ENCODE measurements around the gene CES1.

The CES1 gene

DNA sequence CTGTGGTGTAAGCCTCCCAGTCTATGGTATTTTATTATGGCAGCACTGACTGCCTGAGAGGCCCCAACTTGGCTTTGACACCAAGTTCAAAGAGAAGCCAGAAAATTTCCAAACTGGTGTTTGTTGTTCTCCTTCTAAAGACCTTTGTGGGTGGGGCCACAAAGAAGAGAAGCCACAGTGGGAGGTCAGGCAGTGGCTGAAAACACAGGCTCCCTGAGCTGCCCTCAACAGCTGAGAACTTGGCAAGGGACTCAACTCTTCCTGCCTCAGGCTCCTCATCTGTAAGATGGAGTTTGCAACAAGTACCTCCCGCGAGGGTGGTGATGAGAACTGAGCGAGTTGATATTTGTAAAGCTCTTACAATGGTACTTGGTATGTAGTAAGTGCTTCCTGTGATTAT lies 24.1 kb upstream of the CES1 start:
- H3K79me2 ChIP-seq (ENCODE audit: low read length), result no peaks in the 10 kb centered on the region
- H3F3A ChIP-seq (ENCODE audit: insufficient read depth, low read length), result no peaks in the 10 kb centered on the region
- TF ChIP-seq EZH2 (optimal IDR thresholded peaks at IDR 0.05; ENCODE audit: low read depth, low read length), result no peak
- TF ChIP-seq, protein P1, sequence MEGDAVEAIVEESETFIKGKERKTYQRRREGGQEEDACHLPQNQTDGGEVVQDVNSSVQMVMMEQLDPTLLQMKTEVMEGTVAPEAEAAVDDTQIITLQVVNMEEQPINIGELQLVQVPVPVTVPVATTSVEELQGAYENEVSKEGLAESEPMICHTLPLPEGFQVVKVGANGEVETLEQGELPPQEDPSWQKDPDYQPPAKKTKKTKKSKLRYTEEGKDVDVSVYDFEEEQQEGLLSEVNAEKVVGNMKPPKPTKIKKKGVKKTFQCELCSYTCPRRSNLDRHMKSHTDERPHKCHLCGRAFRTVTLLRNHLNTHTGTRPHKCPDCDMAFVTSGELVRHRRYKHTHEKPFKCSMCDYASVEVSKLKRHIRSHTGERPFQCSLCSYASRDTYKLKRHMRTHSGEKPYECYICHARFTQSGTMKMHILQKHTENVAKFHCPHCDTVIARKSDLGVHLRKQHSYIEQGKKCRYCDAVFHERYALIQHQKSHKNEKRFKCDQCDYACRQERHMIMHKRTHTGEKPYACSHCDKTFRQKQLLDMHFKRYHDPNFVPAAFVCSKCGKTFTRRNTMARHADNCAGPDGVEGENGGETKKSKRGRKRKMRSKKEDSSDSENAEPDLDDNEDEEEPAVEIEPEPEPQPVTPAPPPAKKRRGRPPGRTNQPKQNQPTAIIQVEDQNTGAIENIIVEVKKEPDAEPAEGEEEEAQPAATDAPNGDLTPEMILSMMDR (IDR thresholded peaks at IDR 0.05; ENCODE audit: low read length), result no peak
- TF ChIP-seq EZH2phosphoT487 (IDR thresholded peaks at IDR 0.05; ENCODE audit: low read length), result no peak
- H3K9ac ChIP-seq (ENCODE audit: low read length), result no peak overlapping the region
- no peak overlapping the region for H3K27ac ChIP-seq (ENCODE audit: low read length)
- no peak for DNase-seq
- H3K36me3 ChIP-seq (replicated peaks; ENCODE audit: insufficient read depth, low read length), result no peaks in the 10 kb centered on the region
- no peaks in the 10 kb centered on the region for H4K20me1 ChIP-seq (ENCODE audit: insufficient read depth, low read length)
- no peaks in the 10 kb centered on the region for H3K4me1 ChIP-seq (ENCODE audit: low read length)
- H3K27me3 ChIP-seq (replicated peaks; ENCODE audit: insufficient read depth, low read length), result no peaks in the 10 kb centered on the region
- H3K4me3 ChIP-seq (ENCODE audit: low read length), result no peak overlapping the region
- H3K4me2 ChIP-seq (ENCODE audit: low read depth, low read length), result no peak overlapping the region
- H3K9me2 ChIP-seq (replicated peaks; ENCODE audit: insufficient read depth, low read length), result no peaks in the 10 kb centered on the region
- H2AFZ ChIP-seq (ENCODE audit: low read length), result no peak overlapping the region
- no peaks in the 10 kb centered on the region for H3K9me3 ChIP-seq (replicated peaks; ENCODE audit: insufficient read depth, low read length)

DNA sequence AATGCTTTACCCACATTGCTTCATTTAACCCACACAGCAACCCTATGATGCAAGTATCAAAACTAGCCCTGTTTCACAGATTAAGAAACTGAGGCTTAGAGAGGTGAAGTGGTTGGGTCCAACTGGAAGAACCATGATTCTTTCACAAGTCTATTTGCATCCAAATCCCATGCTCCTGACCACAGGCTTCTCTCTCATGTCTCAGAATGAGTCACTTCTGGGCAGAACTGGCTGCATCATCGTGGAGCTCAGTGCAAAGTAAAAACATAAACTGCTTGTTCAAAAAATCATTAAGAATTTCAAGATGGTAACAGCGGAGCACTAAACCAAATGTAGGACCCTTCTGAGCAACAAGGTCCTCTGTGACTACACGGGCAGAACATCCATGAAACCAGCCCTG lies 20.2 kb upstream of the CES1 start:
- H2AFZ ChIP-seq (ENCODE audit: low read length), result no peak overlapping the region

DNA sequence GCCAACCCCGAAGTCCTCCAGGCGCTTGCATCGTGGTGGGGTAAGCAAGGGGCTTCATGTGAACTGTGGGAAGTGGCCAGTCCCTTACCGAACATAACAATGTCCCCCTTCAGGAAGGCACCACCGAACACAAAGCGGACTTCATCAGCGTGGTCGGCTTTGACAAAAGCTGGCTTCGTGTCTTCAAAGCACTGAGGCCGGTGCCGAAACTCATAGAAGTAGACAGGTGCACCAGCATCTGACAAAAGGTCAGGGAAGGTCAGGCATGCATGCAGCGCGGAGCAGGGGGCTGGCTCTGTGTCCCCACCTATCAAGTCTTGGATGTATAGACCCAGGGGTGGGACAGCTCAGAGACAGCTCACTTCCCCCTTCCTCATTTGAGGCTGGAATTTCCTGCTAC lies 16.6 kb upstream of the CES1 start:
- H3K79me2 ChIP-seq (ENCODE audit: low read length), result no peaks in the 10 kb centered on the region
- TF ChIP-seq EZH2 (optimal IDR thresholded peaks at IDR 0.05; ENCODE audit: low read depth, low read length), result no peak
- TF ChIP-seq, protein P1 (IDR thresholded peaks at IDR 0.05; ENCODE audit: low read length), result no peak
- TF ChIP-seq EZH2phosphoT487 (IDR thresholded peaks at IDR 0.05; ENCODE audit: low read length), result no peak
- H3K4me1 ChIP-seq (ENCODE audit: low read length), result no peaks in the 10 kb centered on the region
- H3K36me3 ChIP-seq (replicated peaks; ENCODE audit: insufficient read depth, low read length), result no peaks in the 10 kb centered on the region
- no peaks in the 10 kb centered on the region for H3K27me3 ChIP-seq (replicated peaks; ENCODE audit: insufficient read depth, low read length)
- H3K9me3 ChIP-seq (replicated peaks; ENCODE audit: insufficient read depth, low read length), result no peaks in the 10 kb centered on the region
- H2AFZ ChIP-seq (ENCODE audit: low read length), result no peak overlapping the region
- H3K4me2 ChIP-seq (ENCODE audit: low read depth, low read length), result no peak overlapping the region
- no peak overlapping the region for H3K27ac ChIP-seq (ENCODE audit: low read length)
- no peak for DNase-seq
- no peak overlapping the region for H3K9ac ChIP-seq (ENCODE audit: low read length)
- H3F3A ChIP-seq (ENCODE audit: insufficient read depth, low read length), result no peaks in the 10 kb centered on the region
- no peaks in the 10 kb centered on the region for H3K9me2 ChIP-seq (replicated peaks; ENCODE audit: insufficient read depth, low read length)
- H4K20me1 ChIP-seq (ENCODE audit: insufficient read depth, low read length), result no peaks in the 10 kb centered on the region
- H3K4me3 ChIP-seq (ENCODE audit: low read length), result no peak overlapping the region

More for the DNA sequence above, 20.2 kb upstream of the CES1 start:
- Histone ChIP-seq H3K9me2 (replicated peaks; ENCODE audit: insufficient read depth, low read length) (no peaks in the 10 kb centered on the region), H4K20me1 (ENCODE audit: insufficient read depth, low read length) (no peaks in the 10 kb centered on the region), H3F3A (ENCODE audit: insufficient read depth, low read length) (no peaks in the 10 kb centered on the region), H3K4me1 (ENCODE audit: low read length) (no peaks in the 10 kb centered on the region), H3K36me3 (replicated peaks; ENCODE audit: insufficient read depth, low read length) (no peaks in the 10 kb centered on the region), H3K27ac (ENCODE audit: low read length) (no peak overlapping the region), H3K4me2 (ENCODE audit: low read depth, low read length) (no peak overlapping the region), H3K27me3 (replicated peaks; ENCODE audit: insufficient read depth, low read length) (no peaks in the 10 kb centered on the region), H3K79me2 (ENCODE audit: low read length) (no peaks in the 10 kb centered on the region), H3K9me3 (replicated peaks; ENCODE audit: insufficient read depth, low read length) (no peaks in the 10 kb centered on the region), H3K4me3 (ENCODE audit: low read length) (no peak overlapping the region), H3K9ac (ENCODE audit: low read length) (no peak overlapping the region)
- TF ChIP-seq EZH2phosphoT487 (IDR thresholded peaks at IDR 0.05; ENCODE audit: low read length) (no peak), EZH2 (optimal IDR thresholded peaks at IDR 0.05; ENCODE audit: low read depth, low read length) (no peak)
- TF ChIP-seq, protein P1 (IDR thresholded peaks at IDR 0.05; ENCODE audit: low read length), result no peak
- DNase-seq, result no peak

Data from MM.1S (cell line).